ENCODE measurements around the gene FOXP1.

GRCh38 chr3:71356265-71356664 lies 227.3 kb downstream of the FOXP1 start:
- TF ChIP-seq CTCF (IDR thresholded peaks at IDR 0.05; ENCODE audit: insufficient read depth, low read length, poor library complexity, severe bottlenecking) (no peak), EZH2phosphoT487 (conservative IDR thresholded peaks at IDR 0.05; ENCODE audit: low read length) (no peak)

Measured in SU-DHL-6 (cell line).